Limb (tissue), 2 donors: Measurements from ENCODE around the gene FOLH1.
"Not testable (repeated sequence)": the region's sequence is repeated elsewhere in the genome, so short reads cannot be mapped to it uniquely, and the experiment has no call there.

Source experiments
- DNase-seq, 2 donors: peaks; one replicate each; pipeline ENCODE4 v3.0.0-alpha.2; 2016; ENCODE audit errors: extremely low spot score in 2 of 2

The FOLH1 gene

DNA sequence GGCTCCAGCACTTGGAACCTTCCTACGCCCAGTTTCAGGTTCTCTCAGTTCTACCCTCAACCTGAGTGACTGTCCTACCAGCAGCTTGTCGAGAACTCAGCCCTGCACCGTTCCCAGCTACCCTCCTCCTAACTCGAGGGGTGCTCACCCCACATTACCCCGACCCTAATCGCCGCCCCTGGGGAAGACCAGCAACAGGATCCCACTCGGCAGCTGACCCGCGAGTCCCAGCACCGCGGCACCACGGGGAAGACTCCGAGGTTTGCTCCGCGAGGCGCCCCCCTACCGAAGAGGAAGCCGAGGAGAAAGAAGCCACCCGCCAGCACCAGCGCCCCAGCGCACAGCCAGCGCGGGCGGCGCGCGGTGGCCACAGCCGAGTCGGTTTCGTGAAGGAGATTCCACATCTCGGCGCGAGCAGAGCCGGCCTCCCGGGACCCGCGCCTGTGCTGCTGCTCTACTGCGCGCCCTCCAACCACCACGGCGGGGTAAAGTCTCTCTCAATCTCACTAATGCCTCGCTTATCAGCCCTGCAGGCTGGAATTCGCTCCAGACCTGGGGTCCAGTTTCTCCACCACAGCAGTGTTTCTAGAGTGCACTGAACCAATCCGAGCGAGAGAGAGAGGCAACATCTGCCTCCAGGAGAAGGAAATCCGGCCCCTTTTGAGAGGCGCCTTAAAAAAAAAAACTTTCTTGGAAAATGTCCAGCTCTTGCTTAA, at the start of gene FOLH1:
TSS of gene FOLH1 (minus strand) at position 597 of the 716 bp plus-strand sequence. CDS start at position 404, 193 bp downstream.
- DNase-seq, result peak; percentile 62 to 70

DNA sequence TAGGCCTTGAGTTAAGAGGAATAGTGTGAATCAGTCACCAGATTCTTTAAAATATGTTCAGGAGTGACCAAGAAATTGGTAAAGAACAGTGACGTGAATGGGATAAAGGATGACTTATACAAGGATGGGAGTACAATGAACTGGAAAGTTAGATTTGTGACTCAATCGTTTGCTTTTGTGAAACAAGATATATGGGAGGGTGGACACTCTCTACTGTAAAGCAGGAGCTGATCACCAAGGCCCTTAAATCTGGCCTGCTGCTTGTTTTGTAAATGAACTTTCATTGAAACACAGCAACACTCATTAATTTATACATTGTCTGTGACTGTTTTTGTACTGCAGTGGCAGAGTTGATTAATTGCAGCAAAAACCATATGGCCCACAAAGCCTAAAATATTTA, 46.7 kb upstream of the FOLH1 start:
- not testable (repeated sequence) for DNase-seq

GRCh38 chr11:49251212-49251611, 42.8 kb upstream of the FOLH1 start:
- DNase-seq, result not testable (repeated sequence)

DNA sequence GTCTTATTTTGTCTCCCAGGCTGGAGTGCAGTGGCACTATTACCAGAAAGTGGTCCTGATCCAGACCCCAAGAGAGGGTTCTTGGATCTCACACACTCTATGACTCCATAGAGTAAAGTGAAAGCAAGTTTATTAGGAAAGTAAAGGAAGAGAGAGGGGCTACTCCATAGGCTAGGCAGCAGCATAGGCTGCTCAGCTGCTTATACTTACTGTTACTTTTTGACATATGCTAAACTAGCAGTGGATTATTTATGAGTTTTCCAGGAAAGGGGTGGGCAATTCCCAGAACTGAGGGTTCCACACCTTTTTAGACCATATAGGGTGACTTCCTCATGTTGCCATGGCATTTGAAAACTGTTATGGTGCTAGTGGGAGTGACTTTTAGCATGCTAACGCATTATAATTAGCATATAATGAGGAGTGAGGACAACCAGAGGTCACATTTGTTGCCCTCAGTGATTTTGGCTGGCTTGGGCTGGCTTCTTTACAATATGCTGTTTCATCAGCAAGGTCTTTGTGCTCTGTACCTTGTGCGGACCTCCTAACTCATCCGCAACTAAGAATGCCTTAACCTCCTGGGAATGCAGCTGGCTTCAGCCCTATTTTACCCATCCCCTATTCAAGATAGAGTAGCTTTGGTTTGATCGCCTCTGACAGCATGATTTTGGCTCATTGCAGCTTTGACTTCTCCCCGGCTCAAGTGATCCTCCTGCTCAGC, 42.2 kb upstream of the FOLH1 start:
- DNase-seq, result not testable (repeated sequence)

DNA sequence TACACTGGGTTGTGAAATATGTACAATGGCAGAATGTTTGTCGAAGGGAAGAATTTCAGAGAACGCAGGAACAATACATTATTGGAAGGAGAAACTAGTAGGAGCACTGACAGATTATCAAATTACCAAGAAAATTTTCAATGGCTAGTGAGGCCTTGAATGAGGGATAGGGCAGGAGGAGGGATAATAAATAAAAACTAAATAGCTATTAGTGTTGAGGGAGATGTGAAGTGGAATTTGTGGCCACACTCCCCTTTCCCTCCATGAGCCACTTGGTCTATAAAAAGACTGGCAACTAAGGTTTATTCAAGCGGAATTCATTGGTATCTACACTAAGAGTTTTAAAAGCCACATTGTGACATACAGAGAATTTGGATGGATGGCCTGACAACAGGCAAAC, 41.0 kb upstream of the FOLH1 start:
- DNase-seq, result not testable (repeated sequence)

DNA sequence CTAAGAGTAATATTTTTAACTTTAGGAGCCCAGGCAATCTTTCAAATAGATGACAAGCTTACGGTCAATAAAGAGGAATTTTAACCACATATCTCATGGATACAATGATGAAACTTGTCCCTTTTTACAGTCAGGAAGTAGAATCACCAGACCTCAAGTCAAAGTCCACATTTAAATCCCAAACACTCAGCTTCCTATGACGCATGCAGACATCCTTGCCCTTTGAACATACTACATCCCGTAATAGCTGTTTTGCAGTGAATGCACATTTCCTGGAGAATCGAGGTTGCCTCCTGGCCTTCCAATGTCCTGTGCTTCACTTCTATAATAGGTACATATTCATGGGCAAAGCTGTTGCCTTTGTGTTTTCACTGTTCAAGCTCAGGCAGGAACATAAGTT, 25.3 kb upstream of the FOLH1 start:
- not testable (repeated sequence) for DNase-seq

GRCh38 chr11:49233019-49233418, 24.6 kb upstream of the FOLH1 start:
- DNase-seq, result not testable (repeated sequence)

DNA sequence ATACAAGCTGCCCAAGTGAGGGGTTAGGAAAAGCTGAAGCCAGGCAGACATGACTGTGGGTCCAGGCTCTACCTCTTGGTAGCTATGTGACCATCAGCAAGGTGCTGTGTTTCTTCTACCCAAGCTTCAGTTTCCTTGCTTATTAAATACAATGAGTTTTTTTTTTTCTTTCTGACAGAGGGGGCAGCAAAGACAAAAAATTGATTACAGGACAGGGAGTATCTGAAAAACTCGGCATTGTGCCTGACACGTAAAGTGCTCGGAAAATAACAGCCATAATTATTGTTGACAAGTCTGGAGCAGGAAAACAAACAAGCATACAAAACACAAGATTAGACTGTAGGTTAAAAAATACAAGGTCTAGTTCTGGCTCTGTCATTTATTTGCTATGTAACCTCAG, 23.3 kb upstream of the FOLH1 start:
- DNase-seq, result not testable (repeated sequence)

DNA sequence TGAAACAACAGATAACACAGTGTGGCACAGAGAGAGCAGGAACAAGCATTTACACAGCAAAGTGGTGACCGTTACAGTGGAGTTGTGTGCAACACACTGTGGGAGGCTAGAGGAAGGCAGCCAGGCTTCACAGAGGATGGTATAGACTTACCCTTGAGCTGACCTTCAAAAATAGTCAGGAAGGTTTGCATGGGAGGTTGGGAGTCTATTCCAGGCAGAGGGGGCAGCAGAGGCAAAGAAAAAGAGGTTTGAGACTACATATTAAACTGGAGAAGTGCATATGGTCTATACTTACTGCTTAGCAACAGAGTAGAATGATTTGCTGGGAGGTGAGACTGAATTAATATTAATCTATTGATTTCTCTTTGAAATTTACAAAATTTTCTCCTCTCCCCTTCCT, 22.1 kb upstream of the FOLH1 start:
- not testable (repeated sequence) for DNase-seq

DNA sequence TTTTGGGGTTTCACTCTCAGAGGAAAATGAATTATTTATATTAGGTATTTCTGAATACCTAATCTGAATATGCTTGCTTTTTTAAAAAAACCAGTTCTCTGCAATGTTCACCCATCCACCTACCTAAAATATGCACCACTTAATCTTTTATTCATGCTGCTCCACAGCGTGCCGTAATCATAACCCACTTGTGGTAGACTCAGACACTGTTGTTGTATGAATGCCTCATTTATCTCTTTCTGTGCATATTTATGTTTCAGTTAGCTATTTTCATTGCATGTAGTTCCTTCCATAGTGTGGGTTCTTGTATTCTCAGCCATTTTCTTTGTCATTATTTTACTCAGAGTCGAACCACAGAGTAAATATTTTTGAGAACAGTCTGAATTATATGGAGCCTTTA, 21.6 kb upstream of the FOLH1 start:
- DNase-seq, result not testable (repeated sequence)

DNA sequence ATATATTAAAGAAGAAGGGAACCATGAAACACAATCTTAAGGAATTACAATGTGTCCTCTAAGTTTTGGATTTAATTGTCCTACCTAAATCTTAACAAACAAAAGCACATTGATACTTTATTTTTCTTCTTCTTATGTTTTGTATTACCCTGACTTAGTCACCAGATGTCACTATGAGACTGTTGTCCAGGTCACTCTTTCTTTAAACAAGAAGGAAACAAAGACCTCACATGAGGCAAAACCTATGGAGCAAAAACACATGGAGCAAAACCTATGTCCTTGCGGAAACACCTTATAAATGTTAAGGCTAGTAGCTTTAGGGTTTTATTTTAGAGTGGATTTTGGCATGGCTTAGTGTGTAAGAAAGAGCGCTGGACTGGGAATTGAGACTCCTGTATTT, 20.7 kb upstream of the FOLH1 start:
- DNase-seq, result not testable (repeated sequence)

DNA sequence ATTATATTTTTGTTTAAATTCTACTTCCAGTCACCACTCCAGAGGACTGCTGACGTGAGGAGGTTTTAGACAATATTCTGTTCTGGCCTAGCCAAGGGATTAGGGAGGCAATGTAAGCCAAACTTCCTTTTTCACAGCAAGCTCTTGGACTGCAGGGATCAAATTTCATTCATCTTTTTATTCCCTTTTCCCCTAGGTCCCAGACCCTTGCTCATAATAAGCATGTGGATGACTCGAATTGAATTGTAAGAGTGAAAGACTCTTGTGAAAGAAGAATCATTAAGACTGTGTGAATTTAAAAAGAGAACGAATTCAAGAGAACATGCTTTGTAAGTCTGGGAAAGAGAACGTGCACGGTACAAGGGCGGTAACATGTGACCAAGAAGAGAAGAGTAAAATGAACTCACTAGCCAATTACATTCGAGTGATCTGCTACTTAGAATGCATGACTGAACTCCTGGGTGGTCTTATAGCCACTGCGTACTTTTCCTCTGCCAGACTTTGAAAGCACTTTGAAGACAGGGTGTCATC, 16.9 kb upstream of the FOLH1 start:
- DNase-seq, result not testable (repeated sequence)

GRCh38 chr11:49221112-49221511, 12.7 kb upstream of the FOLH1 start:
- DNase-seq, result no peak

DNA sequence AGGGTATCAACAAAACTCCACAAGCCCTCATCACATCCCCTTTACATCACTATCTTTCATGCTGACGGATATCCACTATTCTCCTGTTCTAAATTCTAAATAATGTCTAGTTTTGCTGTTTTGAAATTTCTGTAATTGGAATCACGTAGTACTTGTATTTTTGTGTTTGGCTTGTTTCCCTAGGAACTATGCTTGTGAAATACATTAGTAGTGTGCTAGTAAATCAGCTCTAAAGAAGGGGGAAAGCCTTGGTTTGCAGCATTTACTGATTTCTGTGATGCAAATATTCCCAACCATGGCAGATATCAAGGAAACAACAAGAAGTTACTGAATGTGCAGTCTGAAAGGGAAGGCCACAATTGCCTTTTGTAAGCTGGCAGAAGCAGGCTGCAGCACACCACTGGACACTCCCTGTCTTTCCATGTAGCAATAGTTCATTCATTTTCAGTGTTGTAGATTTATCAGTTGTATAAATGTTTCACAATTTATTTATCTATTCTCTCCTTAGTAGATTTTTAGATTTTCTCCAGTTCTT, 4.7 kb upstream of the FOLH1 start:
- no peak for DNase-seq

GRCh38 chr11:49206999-49207398, 1.4 kb downstream of the FOLH1 start:
- not testable (repeated sequence) for DNase-seq

DNA sequence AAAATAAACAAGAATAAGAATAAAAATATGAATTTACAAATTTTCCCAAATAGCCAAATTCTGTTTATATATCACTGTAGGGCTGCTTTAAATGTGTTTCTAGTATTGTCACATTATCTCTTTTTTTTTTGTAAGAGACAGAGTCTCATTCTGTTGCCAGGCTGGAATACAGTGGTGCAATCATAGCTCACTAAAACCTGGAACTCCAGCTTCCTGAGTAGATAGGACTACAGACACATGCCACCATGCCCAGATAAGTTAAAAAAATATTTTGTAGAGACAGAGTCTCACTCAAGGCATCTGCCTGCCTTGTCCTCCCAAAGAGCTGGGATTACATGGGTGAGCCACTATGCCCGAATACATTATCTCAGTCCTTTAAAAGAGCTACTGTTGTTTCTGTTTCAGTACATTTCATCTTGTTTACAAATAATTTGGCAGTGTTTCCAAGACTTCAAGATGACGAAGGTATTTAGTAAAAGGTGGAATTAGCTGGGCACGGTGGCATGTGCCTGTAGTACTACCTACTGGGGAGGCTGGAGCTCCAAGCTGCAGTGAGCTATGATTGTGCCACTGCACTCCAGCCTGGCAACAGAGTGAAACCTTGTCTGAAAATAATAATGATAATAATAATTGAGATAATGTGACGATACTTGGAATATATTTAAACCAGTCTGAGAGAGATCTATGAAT, 6.0 kb downstream of the FOLH1 start:
- no peak for DNase-seq

GRCh38 chr11:49196775-49197174, 11.6 kb downstream of the FOLH1 start:
- not testable (repeated sequence) for DNase-seq

- not testable (repeated sequence) for DNase-seq
Observed at GRCh38 chr11:49196002-49196401, 12.4 kb downstream of the FOLH1 start.

DNA sequence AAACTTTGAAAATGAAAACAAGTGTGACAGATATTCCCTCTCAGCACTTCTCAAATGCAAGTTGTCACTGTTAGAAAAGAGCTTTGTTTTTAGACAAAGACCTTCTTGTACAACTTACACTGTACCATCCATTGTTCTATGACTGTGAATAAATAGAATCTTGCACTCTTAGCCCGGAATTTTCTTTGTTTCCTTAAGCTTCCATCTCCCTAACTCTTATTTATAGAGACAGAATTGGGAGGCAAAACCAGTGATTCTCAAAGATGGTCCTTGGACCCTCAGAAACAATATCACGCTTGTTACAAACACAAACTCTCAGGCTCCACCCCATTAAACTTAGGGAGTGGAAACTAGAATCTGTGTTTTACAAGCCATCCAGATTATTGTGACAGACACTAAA, 18.1 kb downstream of the FOLH1 start:
- not testable (repeated sequence) for DNase-seq

DNA sequence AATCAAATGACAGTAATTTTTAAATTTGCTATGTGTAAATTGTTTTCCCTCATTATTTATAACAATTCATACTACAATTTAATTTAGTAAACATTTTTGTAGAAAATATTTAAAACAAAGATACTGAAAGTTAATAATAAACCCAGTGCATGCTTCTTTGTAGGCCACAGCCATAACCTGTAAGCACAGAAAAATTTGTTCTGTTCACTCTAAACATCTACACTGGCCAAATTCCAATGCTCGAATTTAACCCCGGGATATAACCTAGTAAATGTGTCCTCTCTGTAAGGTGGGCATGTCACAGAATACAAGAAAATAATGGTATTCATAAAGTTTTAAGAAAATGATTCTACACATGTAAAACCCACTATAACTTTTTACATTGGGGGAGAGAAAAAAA, 22.2 kb downstream of the FOLH1 start:
- not testable (repeated sequence) for DNase-seq

GRCh38 chr11:49185597-49185996, 22.8 kb downstream of the FOLH1 start:
- not testable (repeated sequence) for DNase-seq

DNA sequence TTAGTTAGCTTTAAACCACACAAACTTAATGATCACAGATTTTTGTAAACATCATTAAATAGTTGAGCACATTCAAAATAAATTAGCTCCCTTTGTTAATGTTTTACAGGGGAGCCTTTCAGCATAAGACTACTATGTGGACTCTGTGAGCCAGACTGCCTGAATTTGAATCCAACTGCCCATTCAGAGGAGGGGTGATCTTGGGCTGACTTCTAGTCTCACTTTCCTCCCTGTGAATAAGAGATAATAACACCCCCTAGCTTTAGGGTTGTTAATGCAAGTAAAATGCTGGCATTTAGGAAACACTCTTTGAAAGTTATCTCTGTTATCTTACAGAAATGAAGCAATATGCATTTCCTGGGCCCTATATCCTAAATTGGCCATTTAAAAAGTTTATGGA, 23.6 kb downstream of the FOLH1 start:
- DNase-seq, result not testable (repeated sequence)
